Smooth muscle cell (in vitro differentiated cells): ENCODE data around the gene TMC2. TPM values are rescaled to one million over a fixed set of nuclear protein-coding genes. Genes with fewer than 3 reads are reported as not detected.

ENCODE experiments used
- DNase-seq: peaks from one replicate; lab custom pipeline; 2025; ENCODE audit not compliant: unreplicated experiment; lab: John Stamatoyannopoulos, UW
- H2AFZ ChIP-seq: fragments of 200-600 bp; sonication (generic); 2 replicates; pipeline ENCODE4 v1.6.0; 2016; ENCODE audit warnings: antibody characterized with exemption, low read depth, mild to moderate bottlenecking
- H3F3A ChIP-seq: fragments of 200-600 bp; sonication (generic); 2 replicates; pipeline ENCODE4 v1.6.0; 2017; ENCODE audit warnings: antibody characterized with exemption, low read depth
- H3K27ac ChIP-seq: fragments of 200-600 bp; sonication (generic); 2 replicates; pipeline ENCODE4 v1.5.1; 2016; ENCODE audit warnings: low read depth, mild to moderate bottlenecking
- H3K27me3 ChIP-seq: fragments of 200-600 bp; sonication (generic); 2 replicates; pipeline ENCODE4 v1.6.1; 2016; ENCODE audit warnings: low read depth, mild to moderate bottlenecking
- H3K36me3 ChIP-seq: fragments of 200-600 bp; sonication (generic); 2 replicates; pipeline ENCODE4 v1.5.1; 2016; ENCODE audit warnings: low read depth
- H3K4me1 ChIP-seq: fragments of 200-600 bp; sonication (generic); 2 replicates; pipeline ENCODE4 v1.5.1; 2016; ENCODE audit warnings: low read depth
- H3K4me2 ChIP-seq: fragments of 200-600 bp; sonication (generic); 2 replicates; pipeline ENCODE4 v1.6.0; 2016; ENCODE audit warnings: mild to moderate bottlenecking
- H3K4me3 ChIP-seq: fragments of 200-600 bp; sonication (generic); 2 replicates; pipeline ENCODE4 v1.5.1; 2016; ENCODE audit warnings: mild to moderate bottlenecking
- H3K79me2 ChIP-seq: fragments of 200-600 bp; sonication (generic); 2 replicates; pipeline ENCODE4 v1.6.0; 2016; ENCODE audit warnings: low read depth, mild to moderate bottlenecking
- H3K9ac ChIP-seq: fragments of 200-600 bp; sonication (generic); 2 replicates; pipeline ENCODE4 v1.6.0; 2016; ENCODE audit warnings: low read depth
- H3K9me3 ChIP-seq: fragments of 200-600 bp; sonication (generic); replicated peaks from 2 replicates; pipeline ENCODE4 v1.5.1; 2016; ENCODE audit warnings: low read depth
- H4K20me1 ChIP-seq: fragments of 200-600 bp; sonication (generic); 2 replicates; pipeline ENCODE4 v1.6.0; 2016; ENCODE audit warnings: low read depth
- WGBS: methylation state at CpG from one replicate; pipeline ENCODE4 v1.1.7; 2016; ENCODE audit warnings: low lambda C conversion rate; 5-methylcytosine and 5-hydroxymethylcytosine counted together
- polyA plus RNA-seq: library from polyadenylated mRNA; unstranded; fragments of >200 nt; fragmentation: Nextera tagmentation; extraction: Ambion mirVana; gene quantifications from 2 replicates; pipeline ENCODE4 v1.2.1, GENCODE V29; 2016
- total RNA-seq: library from RNA; depleted of rRNA; stranded (reverse); fragments of >200 nt; gene quantifications from 2 replicates; pipeline ENCODE4 v1.2.3, GENCODE V29; 2014
- TF ChIP-seq, protein P1 (sequence below): fragments of 200-600 bp; sonication (generic); IDR thresholded peaks from 2 replicates; pipeline ENCODE4 v1.5.1; 2017; ENCODE audit warnings: borderline replicate concordance, mild to moderate bottlenecking, antibody characterized with exemption; ENCODE audit not compliant: insufficient read depth, poor library complexity, severe bottlenecking

Gene TMC2
- total and polyA plus RNA-seq, 2 experiments from 2014 or later = not detected

DNA sequence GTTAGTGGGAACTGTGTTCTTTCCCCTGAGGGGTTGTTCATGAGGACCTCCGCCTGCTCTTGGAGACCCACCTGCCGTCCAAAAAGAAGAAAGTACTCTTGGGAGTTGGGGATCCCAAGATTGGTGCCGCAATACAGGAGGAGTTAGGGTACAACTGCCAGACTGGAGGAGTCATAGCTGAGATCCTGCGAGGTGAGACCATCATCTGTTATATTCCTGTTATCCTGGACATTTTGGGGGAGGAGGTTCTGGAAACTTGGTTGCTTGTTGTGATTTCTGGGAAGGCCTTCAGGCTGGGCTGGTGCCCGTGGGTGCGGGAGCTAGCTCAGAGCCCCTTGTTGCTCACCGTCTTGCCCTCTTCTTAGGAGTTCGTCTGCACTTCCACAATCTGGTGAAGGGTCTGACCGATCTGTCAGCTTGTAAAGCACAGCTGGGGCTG lies 118.0 kb downstream of the TMC2 start:
- Histone ChIP-seq H3K4me1 (peaks cover 17% of the 10 kb centered on the region), H4K20me1 (peaks cover 30% of the 10 kb centered on the region), H3F3A (peaks cover 33% of the 10 kb centered on the region), H3K27me3 (no peaks in the 10 kb centered on the region), H2AFZ (no peak overlapping the region), H3K9me3 (no peaks in the 10 kb centered on the region), H3K27ac (no peak overlapping the region), H3K9ac (peak overlapping the region; percentile 76), H3K4me3 (peak overlapping the region; percentile 93), H3K36me3 (no peaks in the 10 kb centered on the region), H3K4me2 (peak overlapping the region; percentile 88), H3K79me2 (peaks cover 35% of the 10 kb centered on the region)
- DNase-seq = no peak
- 88% methylated on average over 9 of the region's 9 CpGs for WGBS
- TF ChIP-seq, protein P1, sequence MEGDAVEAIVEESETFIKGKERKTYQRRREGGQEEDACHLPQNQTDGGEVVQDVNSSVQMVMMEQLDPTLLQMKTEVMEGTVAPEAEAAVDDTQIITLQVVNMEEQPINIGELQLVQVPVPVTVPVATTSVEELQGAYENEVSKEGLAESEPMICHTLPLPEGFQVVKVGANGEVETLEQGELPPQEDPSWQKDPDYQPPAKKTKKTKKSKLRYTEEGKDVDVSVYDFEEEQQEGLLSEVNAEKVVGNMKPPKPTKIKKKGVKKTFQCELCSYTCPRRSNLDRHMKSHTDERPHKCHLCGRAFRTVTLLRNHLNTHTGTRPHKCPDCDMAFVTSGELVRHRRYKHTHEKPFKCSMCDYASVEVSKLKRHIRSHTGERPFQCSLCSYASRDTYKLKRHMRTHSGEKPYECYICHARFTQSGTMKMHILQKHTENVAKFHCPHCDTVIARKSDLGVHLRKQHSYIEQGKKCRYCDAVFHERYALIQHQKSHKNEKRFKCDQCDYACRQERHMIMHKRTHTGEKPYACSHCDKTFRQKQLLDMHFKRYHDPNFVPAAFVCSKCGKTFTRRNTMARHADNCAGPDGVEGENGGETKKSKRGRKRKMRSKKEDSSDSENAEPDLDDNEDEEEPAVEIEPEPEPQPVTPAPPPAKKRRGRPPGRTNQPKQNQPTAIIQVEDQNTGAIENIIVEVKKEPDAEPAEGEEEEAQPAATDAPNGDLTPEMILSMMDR = no peak

DNA sequence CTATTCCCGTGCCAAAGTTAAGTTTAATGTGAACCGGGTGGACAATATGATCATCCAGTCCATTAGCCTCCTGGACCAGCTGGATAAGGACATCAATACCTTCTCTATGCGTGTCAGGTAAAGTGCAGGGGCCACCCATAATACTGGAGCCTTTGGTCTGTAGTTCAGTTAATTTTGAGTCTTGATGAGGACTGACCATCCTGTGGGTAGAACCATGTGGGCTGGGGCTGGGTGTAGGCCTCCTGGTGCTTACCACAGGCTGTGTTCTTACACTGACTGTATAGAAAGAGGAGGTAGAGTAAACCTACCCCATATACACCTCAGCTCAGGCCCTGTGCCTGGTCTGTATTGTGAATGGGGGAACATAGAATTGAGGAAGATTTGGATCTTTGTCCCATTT lies 118.5 kb downstream of the TMC2 start:
- peaks cover 17% of the 10 kb centered on the region for H3K4me1 ChIP-seq
- H3K4me3 ChIP-seq = no peak overlapping the region
- no peaks in the 10 kb centered on the region for H3K27me3 ChIP-seq
- H3K36me3 ChIP-seq = no peaks in the 10 kb centered on the region
- no peak for DNase-seq
- no peak overlapping the region for H2AFZ ChIP-seq
- no peak overlapping the region for H3K27ac ChIP-seq
- H3F3A ChIP-seq = peaks cover 33% of the 10 kb centered on the region
- no peaks in the 10 kb centered on the region for H3K9me3 ChIP-seq
- TF ChIP-seq, protein P1 = no peak
- peak overlapping the region; percentile 88 for H3K4me2 ChIP-seq
- WGBS = 92% methylated on average over 3 of the region's 3 CpGs
- H4K20me1 ChIP-seq = peaks cover 30% of the 10 kb centered on the region
- H3K9ac ChIP-seq = no peak overlapping the region
- H3K79me2 ChIP-seq = peaks cover 35% of the 10 kb centered on the region

DNA sequence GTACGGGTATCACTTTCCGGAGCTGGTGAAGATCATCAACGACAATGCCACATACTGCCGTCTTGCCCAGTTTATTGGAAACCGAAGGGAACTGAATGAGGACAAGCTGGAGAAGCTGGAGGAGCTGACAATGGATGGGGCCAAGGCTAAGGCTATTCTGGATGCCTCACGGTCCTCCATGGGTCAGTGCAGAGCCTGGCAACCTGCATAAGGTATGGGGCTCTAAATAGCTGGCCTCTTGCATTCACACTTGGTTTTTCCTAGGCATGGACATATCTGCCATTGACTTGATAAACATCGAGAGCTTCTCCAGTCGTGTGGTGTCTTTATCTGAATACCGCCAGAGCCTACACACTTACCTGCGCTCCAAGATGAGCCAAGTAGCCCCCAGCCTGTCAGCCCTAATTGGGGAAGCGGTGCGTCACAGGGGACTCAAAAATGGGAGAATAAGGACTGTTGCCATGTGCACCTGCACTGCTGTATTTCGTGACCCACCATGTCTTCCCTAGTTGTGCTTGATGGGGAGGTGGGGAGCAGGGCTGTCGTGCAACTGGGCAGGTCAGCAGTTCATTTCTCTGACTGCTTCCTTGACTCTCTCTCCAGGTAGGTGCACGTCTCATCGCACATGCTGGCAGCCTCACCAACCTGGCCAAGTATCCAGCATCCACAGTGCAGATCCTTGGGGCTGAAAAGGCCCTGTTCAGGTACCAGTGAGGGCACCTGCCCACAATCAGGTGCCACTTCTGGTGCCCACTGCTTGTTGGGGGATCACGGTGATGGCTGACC lies 119.2 kb downstream of the TMC2 start:
- no peak overlapping the region for H3K27ac ChIP-seq
- H3K4me2 ChIP-seq = no peak overlapping the region
- H3F3A ChIP-seq = peaks cover 33% of the 10 kb centered on the region
- no peak overlapping the region for H3K9ac ChIP-seq
- no peaks in the 10 kb centered on the region for H3K9me3 ChIP-seq
- H4K20me1 ChIP-seq = peaks cover 30% of the 10 kb centered on the region
- TF ChIP-seq, protein P1 = no peak
- DNase-seq = no peak
- H3K4me3 ChIP-seq = no peak overlapping the region
- no peaks in the 10 kb centered on the region for H3K27me3 ChIP-seq
- H3K4me1 ChIP-seq = peaks cover 17% of the 10 kb centered on the region
- WGBS = 96% methylated on average over 17 of the region's 17 CpGs
- H3K36me3 ChIP-seq = no peaks in the 10 kb centered on the region
- no peak overlapping the region for H2AFZ ChIP-seq
- peaks cover 35% of the 10 kb centered on the region for H3K79me2 ChIP-seq
